GM18508 (cell line): Measurements from ENCODE around the gene MAD1L1.

Source experiments
- ATAC-seq: cut with Tn5 transposase; IDR thresholded peaks from one replicate; pipeline ENCODE4 v1.9.1; 2021; ENCODE audit warnings: moderate number of reproducible peaks; ENCODE audit not compliant: insufficient read depth, unreplicated experiment

Gene MAD1L1

DNA sequence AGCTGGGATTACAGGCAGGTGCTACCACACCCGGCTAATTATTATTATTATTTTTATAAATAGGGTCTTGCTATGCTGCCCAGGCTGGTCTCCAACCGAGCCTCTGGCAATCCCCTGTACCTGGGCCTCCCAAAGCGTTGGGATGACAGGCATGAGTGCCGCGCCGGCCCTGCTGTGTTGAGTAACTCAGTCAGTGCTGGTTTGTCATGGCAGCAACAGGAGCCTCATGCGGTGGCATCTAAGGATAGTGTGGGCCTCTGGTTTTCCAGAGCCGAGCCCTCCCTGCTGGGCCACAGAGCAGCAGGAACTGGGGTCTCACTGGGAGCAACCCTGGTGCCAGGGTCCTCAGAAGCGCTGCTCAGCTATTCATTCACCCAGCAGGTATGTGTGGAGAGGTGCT is 318.0 kb downstream of the MAD1L1 start:
- no peak for ATAC-seq

DNA sequence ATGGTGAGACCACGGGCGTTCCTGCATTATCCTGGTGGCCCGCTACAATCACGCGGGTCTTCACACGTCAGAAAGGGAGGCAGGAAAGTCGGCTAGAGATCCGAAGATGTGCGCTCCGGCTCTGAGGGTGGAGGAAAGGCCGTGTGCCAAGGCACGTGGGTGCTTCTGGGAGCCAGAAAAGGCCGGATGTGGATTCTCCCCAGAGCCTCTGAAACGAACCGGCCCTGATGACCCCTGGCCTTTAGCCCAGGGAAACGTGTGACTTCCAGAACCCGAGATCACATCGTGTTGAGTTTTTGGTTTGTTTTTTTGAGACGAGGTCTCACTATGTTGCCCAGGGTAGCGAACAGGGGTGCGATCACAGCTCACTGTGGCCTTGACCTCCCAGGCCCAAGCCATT is 318.4 kb downstream of the MAD1L1 start:
- no peak for ATAC-seq

DNA sequence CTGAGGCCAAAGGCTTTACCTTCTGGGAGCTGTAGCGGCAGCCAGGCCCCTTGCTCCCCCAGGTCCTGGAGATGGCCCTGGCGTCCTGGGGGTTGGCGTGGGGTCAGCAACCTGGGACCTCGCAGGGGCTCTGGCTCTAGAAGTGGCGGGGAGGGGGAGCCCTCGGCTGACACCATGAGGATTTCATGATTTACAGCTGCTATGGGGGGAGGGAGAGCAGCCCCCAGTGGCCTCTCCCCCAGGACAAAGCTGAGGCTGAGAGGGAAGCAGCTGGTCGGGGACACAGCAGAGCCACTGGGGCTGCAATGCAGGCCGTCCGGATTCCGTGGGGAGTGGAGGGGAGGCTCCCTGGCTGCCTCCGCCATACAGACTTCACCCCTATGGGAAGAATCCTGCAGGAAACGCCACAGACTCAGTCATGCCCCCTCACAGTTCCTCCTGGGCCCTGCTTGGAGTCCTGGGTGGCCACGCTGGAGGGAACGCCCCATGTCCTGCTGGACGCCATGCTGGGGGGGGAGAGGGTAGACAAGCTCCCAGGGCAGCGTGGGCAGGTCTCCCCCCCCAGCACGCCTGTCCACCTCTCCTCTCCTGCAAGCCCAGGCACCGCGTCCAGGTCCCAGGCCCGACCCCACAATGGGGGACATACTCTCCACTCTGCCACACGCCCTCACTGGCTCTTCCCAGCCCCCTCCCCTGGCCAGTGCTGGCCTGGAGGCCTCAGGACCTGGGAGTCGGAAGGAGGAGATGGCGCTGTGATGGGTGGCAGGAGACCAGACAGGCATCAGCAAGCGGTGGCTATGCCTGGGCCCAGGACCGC is 319.1 kb downstream of the MAD1L1 start:
- no peak for ATAC-seq

DNA sequence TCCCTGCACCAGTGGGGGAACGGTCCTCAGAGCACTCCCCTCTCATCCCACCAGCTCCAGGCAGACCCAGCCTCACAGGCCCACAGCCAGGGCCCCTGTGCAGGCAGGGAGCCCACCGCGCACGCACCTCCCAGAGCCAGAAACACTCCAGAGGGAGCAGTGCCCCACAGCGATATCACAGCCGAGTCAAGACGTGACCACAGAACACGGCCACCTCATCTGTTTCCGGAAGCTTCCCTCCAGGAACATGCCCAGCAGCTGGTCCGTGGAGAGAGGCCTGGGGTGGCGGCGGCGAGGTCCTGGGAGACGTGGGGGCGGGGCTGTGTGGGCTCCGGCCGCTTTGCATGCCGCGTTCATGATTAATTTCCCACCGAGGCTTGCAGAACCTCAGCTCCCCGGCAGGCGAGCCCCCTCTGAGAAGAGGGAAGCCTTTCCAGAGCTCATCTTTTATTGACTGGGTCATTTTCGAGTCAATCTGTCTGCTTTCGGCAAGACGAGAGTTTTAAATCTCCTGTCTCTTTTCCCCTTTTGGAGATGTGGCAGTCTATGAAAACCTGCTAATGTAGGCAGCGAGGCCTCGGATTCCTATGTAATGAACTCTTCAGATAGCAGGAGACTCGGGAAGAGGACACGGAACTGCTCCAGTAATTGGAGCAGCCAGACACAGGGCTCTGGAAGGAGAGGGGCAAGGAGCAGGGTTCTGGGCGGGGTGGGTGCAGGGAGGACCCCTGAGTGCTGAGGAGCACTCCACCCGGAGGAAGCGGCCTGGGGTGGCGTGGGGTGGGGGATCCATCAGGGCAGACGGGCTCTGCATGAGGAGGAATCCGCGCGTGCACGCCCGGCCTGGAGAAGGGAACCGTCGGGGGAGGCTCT is 319.9 kb downstream of the MAD1L1 start:
- ATAC-seq: no peak

DNA sequence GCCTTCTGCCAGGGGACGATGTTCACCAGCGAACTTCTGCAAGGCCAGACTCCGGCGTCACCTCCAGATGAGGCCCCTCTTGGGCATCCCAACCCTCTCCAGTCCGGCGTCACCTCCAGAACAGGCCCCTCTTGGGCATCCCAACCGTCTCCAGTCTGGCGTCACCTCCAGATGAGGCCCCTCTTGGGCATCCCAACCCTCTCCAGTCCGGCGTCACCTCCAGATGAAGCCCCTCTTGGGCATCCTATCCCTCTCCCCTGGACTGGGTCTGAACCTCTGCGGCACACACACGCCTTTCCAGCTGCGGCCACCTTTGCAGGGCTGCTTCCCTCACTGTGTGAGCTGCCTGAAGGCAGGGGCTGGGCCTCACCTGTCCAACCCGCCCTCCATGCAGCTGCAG is 321.2 kb downstream of the MAD1L1 start:
- no peak for ATAC-seq

DNA sequence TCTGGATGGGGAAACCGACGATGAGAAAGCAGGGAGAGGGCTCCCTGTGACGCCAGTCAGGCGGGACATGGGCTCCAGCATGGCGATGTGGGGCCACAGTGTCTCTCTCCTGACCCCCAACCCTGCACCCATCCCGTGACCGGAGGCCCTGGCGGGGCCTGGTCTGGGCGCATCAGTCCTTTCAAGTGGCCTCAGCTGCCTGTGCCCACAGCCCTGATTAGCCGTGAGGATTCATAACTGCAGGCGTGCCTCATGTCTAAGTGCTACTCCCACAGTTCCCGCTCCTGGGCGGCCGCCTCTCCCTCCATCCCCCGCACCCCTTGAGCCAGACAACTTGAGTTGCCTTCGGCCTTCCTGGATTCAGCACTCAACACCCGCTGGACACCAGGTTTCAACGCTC is 321.9 kb downstream of the MAD1L1 start:
- ATAC-seq: no peak

DNA sequence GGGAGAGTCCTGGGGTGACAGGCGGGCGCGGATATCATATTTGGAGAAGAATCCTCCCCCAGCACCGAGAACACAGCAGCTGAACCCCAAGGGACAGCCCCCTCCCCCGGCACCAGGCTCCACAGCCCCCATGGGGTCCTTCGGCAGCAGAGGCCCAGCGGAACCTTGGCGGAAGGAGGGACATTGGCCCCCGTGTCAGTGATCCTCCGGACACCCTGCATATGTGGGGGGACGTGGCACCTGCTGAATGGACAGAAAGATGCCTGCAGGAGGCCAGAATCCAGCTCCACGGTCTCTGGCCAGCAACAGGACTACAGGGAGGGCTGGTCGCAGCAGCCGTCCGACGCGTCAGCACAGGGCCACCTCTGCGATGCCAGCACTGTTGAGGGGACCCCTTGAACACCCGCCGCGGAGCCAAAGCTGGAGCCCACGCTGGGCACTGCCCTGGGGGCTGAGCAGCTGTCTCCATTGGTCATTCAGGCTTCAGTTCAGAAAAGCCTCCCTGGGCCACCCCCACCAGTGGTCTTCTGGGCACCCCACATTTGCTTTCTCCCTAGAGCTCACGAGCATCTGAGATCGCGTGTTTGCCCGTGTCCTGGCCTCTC is 322.6 kb downstream of the MAD1L1 start:
- no peak for ATAC-seq

DNA sequence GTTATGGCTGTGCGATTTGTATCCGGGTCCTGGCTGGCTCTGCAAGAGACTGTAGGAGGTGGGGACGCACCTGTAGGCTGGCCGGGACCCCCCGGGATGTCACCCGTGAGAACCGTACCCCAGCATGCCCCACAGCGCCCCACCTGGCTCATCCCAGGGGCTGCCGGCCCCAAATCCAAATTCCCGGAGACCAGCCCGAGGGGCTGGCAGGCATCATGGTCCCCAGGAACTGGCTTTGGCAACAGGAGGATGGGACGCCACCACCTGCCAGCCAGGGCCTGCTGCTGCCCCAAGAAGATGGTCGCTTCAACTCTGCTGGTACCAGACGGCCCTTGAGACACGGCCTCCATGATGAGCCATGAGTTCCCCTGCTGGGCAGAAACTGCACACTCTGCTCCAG is 323.3 kb downstream of the MAD1L1 start:
- no peak for ATAC-seq

DNA sequence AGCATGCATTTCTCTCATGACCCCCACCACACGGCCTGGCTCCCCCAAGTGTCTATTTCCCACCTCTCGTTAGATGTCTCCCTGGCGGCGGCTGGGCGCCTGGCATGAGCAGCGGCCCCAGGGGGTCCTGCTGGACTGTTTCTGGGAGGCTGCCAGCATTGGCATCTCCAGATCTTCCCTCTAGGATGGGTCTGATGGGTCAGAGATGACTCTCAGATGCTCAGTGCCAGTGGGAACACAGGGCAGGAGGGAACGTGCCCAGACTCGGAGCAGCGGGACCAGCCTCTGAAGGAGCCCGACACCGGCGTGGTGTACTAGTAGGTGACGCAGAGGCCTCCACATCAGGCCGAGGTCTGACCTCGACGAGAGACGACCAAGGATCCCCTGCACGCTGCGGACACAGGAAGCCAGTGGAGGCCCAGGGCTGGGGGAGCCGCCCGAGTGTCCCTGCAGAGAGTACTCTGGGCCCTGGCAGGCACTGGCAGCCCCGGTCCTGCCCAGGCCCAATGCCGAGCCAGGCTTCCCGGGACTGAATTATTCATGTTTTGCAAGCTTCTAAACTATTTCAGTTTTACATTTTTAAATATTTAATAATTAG is 323.8 kb downstream of the MAD1L1 start:
- ATAC-seq: no peak

DNA sequence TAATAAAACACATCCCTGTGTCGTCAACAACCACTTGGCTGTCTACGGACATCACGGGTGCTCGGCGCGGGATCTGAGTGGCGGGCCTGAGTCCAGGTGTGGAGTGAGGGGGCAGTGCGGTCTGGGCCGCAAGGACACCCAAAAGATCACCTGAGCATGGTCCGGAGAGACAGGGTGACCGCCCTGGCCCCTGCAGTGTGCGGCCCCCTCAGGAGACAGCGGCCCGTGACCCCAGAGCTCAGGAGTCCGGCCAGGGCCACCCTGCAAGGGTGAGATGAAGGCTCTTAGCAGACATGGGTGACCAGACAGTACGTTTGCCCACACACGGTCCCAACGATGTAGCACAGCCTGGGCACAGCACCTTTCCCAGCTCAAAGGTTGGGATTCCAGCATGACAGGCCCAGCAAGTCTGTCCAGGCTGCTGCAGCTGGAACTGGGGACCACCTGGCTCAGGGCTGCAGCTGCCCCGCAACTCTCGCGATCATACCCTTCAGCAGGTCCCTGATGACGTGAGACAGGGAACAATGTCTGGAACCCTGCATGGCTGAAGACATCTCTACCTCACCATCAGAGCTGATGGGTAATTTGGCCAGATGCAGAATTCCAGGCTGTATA is 324.9 kb downstream of the MAD1L1 start:
- ATAC-seq: no peak

DNA sequence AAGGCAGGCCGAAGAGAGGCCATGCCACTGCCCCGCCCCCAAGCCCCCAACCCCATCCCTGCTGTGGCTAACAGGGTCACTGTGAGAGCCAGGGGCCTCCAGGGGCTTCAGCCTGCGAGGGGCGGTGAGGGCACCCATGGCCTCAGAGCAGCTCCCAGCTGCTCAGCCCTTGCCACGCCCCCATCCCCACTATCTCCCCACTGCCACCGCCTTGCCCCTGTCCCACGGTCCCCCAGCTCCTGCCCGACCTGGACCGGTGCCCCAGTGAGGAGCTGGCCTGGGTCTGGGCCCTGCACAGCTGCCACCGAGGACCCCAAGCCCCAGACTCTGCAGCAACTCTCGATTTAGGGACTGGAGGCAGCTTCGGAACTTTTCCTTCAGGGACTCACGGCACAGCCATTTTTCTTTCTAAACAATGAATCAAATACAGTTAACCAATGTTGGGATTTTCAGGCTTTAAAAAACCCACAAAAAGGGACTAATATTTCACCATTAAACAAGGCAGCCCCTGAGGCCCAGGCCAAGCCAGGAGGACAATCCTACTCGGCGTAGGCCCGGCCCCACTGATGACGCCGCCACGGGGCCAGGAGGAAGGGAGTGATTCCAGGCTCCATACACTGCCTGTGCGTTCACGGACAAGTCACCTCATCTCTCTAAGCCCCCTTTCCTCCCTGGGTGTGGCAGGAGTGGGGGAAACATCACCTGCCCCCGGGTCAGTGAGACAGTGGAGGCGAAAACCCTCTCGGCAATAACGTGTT is 325.6 kb downstream of the MAD1L1 start:
- ATAC-seq: no peak

DNA sequence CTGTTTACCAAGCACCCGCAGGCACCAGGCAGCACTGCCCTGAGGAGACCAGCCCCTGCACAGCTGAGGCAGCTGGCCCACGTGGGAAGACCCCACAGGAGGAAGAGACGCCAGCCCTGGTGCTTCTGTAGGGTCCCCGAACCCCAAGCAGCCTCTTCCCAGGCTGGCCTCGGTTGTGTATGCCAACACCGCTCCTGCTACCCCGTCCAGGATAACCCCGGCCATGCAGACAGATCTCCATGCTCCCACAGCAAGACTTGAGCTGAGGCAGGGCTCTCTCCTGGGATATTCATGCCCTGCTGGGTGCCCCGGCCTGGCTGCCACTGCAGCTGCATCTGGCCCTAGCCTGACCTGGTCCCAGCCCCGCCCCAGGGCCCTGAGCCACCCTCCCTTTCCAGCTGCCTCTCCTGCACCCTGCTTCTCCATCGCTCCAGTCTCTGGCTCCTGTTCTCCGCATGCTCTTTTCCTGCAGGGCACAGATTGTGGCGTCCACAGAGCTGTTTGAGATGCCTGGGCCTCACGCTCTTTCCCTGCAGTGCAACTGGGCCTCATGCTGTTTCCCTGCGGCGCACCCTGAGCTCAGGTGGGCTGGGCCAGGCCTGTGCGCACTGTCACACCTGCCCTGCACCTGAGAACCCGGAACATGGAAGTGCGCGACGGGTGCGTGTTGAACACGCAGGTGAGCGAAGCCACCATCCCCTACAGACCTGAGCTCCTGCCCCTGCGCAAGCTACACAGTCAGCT is 326.5 kb downstream of the MAD1L1 start:
- ATAC-seq: no peak

DNA sequence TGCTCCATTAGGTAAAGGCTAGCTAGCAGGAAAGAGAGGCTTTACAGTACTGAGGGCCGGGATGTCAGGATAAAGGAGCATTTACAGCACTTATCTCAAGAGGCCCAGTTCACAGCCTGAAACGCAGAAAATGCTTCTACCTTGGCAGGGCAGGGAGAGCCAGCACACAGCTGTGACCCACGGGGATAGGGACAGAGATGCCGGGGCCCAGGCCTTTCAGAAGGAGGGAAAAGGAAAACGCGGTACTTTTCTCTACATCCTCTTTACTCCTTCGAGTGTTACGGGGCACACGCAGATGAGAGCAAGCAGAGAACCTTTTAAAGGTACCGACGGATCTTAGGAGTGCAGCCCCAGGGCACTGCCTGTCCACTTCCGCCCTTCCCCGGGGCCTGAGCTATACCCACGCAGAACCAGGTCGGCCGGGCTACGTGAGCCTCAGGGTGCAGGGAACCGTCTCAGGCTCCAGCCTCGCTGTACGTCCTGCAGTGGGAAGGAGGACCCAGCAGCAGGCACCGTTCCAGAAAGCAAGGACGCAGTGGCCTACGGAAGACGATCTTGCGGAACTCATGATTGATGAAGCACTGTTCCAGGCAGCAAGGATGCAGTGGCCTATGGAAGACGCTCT is 330.4 kb downstream of the MAD1L1 start:
- no peak for ATAC-seq

DNA sequence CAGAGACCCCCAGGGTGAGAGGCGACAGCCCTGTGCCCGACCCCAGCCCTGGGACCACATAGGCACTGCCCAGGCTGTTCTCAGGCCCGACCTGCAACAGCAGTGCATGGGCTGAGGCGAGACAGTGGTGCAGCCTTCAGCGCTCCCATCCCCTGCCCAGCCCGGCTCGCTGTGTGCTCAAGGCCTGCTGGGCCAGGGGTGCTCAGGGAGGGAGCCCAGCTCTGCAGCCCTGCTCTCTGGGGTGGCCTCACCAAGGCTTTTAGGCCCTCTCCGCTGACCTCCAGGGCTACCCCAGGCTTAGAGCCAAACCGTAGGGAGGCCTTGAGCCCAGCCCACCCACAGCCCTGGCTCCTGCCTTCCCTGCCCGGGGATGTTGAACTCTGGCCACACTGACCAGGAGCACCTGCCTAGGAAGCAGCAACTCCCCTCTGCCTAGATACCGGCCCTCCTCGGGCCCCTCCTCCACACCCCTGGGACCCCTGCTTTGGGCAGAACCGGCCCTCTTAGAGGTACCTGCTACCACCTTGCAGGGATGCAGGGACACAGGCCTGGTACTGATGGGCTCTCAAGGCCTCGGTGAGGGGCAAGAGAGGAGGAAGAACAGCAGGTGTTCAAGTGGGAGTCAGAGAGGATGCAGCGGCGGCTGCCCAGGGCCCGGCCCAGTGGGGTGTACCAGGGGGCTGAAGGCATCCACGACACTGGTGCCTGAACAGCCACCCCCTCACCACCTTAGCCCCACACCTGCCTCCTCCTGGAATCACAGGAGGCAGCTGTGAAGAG is 331.1 kb downstream of the MAD1L1 start:
- no peak for ATAC-seq

DNA sequence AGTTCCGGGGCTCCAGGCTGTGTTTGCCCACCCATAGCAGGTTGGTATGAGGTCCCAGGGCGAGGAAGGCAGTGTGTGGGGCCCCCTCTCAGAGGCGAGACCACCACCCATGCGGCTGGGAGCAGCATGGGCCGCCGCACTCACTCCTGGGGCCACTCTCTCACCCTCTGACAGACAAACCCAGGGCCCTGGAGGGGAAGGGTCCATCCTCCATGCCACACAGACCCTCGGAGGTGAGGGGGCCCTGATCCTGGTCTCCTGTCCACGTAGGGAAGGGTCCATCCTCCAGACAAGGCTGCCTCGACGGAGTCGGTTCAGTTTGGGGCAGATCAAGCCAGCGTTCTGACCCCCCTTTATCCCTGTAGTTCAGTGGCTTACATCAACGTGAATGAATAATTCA is 331.9 kb downstream of the MAD1L1 start:
- no peak for ATAC-seq

DNA sequence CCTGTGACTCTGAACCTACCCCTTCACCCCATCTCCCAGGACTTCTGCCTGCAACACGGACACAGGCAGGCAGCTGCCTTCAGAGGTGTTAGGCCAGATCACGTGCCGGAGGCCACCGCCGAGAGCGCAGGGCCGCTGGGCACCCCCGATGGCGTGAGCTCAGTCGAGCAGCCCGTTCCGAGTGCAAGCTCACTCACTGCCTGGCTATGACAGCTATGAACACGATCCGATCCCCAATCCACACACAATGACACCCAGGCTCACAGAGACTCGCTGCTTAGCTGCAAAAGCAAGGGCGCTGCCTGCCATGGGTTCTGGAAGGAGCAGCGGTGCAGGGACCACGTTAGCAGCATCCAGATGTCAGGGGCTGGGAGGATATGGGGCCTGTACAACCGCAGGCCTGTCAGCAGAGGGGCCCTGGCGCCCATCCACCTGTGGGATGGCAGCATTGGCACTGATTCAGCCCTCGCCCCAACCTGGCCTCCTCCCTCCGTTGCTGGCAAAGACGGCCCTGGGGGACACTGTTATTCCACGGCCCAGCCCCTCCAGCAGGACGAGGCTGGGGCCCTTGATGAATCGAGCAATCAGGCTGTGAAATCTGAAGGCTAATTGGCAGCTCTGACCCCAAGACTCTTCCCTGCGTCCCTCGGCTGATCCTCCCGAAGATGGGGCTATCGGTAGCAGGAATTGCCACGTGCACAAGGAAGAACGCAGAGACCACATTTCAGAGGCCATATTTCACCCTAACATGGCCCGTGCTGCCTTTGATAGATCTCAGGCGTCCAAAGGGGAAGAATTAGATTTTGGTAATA is 332.6 kb downstream of the MAD1L1 start:
- ATAC-seq: no peak

DNA sequence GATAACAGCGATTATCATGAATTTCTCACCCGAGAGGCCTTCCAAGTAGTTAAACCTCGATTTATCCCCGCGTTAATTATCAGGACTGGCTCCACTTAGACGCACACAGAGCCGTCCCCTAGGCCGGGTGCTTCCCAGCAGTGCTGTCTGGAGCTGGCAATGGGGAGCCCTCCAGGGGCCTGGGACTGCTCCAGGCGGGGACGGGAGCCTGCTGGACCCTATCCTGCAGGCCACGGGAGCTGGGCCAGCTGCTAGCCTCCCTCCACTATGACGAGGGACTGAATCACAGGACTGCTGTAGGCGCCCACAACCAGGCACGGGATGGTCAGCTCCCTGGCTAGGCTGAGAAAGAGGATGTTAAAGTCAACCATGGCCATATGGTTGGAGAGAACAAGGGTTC is 333.5 kb downstream of the MAD1L1 start:
- ATAC-seq: no peak
